GM12872 (cell line): ENCODE results near the gene COL12A1.

Experiments
- CTCF ChIP-seq: IDR thresholded peaks from 3 replicates; pipeline ENCODE4 v1.5.1; 2011; ENCODE audit warnings: low read depth, mild to moderate bottlenecking, low read length, moderate library complexity; ENCODE audit not compliant: insufficient read depth

Gene COL12A1

DNA sequence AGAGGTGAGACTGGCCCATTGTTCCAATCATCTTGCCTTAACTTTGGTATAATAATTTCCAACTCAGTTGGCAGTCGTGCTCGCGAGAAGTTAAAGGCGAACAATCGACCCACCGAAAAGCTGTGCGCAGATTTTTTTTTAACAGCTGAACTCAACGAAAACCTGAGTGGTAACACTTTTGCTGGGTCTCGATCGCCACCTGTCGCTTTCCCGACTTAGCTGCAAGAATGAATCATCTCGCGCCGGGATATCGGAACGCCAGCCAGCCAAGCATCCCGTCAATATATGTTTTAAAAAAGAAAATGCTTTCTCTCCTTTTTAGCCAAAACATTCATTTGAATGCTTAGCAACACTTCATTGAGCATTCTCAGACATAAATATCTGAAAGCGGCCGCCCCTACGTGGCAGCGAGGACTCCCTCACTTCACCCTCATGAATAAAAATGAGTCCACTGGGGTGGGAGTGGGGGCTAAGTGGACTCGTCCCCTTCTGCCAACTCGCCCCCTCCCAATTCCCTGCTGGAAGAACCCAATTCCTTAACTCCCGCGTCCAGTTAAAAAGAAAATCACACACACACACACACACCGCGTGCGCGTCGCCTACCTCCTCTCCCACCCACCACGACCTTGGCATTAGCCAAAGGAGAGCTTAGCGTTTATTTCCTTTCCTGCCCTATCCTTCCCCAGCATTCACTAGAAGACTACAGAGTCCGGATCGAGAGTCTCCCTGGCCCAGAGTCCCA lies 1.5 kb downstream of the COL12A1 start:
- TF ChIP-seq CTCF, result peak; percentile 66

DNA sequence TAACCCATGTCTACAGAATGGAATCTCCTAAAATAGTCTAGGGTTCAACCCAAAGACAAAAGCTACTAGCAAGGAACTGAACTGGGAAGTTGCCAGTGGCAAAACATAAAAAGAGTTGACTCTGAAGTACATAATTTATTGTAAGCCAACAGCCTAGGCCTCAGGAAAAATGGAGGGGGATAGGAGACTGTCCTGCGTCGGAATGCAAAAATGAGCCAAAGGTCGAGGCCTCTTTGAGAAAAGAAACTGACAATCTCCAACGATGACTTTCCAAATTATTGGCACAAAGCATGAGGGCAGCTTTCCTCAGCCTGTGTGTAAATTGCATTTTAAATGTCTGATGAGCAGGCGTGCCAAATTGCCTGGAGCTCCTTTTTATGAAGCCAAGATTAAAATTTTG lies 2.1 kb downstream of the COL12A1 start:
- no peak for TF ChIP-seq CTCF

DNA sequence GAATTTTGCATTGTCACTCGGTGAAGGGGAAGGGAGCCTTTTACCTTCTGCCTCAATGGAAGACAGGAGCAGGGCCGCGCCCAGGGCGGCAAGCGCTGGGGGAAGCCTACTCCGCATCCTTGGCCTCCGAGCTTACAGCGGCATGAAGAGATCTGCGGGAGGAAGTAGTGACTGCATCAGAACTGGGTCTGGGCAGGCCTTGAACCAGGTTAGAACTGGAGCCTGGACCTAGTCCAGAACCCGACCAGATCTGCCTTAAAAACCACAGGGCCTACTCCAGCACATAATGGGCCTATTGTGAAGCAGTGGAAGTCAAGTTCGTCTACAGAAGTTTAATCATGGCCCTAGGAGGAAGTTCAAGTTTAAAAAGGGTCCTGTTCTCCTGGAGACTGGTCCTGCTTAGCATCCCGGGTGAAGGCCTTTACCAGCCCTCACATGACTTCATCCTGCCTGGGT lies 3.1 kb downstream of the COL12A1 start:
- TF ChIP-seq CTCF, result no peak

DNA sequence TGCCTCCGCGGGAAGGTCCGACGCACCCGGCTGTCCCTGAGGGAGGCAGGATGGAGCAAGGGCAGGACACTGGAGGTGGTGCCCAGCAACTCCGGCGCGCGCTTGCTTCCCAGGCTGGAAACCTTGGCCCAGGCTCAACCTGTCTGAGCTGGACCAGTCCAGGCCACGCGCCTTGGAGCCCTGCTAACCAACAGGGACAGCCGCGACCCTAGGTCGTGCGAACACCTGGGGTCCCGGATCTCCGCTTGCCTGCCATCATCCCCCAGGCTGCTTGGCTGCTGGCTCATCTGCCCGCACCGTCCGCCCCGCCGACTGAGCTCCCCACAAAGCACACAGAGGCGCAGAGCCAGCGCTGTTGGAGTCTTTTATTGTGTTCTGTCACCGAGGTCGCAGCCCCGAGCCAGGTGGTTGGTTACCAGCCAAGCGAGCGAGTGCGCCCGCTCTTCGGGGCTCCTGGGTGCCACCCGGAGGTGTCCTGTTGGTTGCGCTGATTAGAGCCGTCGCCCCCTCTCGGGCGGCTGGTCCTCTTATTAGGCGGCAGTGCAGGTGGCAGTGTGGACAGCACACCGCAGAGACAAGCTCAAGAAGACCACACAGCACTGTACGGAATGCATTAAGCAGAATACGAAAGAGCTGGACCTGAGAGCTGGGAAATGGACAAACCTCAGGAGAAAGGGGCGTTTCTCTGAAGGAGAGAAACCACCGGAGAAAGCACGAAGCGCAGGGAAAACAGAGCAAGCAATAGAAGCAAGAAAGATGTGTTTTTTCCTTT lies 3.8 kb downstream of the COL12A1 start:
- no peak; the same call in 2 of the 3 replicates for TF ChIP-seq CTCF

GRCh38 chr6:75201021-75201420 lies 4.8 kb downstream of the COL12A1 start:
- no peak for TF ChIP-seq CTCF

DNA sequence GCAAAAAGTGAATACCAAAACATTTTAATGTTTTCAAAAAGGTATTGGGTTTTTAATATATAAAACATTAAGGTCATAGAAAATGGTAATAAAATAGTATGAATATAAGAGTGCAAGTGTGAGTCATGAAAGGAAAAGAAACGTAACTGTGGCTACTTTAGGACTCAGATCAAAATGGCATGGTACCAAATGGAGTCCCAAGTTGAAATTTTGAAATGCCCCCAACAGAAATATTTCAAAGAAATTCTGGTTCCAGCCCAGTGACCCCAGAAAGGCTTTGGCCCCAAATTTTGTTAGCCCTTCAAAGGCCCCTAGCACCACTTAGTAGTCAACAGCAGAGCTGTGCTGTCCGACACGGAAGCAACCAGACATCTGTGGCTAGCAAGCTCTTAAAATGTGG lies 6.0 kb downstream of the COL12A1 start:
- TF ChIP-seq CTCF, result no peak

DNA sequence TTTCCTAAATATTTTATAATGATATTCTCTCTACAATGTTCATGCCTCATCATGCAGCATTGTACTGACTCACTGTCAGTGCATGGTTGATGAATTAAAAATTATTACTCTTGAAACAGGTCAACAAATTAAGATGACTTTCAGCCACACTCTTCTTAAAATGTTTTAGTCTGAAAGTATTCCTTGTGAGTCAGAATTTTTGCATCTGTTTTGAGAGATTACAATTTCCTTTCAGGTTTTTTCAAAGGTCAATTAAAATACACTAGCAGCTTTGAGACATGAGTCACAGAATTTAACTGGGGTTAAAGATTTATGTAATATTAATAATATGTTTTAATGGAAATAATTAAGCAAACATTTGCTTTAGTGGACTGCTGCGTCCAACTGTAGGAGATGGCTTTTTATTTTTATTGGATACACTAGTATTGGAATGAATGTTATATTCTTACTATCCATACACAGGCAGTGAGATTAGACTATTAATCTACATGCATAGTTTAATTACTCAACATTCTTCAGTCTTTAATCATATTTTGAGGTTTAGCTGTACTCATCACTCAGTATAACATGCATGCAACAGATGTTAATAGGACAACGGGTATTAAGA lies 9.7 kb downstream of the COL12A1 start:
- no peak for TF ChIP-seq CTCF
